Kidney glomerular epithelial cell (primary cell): ENCODE measurements around the gene SPRR2F.

ENCODE experiments used
- DNase-seq: peaks from one replicate; lab custom pipeline; 2025; lab: John Stamatoyannopoulos, UW

SPRR2F gene

DNA sequence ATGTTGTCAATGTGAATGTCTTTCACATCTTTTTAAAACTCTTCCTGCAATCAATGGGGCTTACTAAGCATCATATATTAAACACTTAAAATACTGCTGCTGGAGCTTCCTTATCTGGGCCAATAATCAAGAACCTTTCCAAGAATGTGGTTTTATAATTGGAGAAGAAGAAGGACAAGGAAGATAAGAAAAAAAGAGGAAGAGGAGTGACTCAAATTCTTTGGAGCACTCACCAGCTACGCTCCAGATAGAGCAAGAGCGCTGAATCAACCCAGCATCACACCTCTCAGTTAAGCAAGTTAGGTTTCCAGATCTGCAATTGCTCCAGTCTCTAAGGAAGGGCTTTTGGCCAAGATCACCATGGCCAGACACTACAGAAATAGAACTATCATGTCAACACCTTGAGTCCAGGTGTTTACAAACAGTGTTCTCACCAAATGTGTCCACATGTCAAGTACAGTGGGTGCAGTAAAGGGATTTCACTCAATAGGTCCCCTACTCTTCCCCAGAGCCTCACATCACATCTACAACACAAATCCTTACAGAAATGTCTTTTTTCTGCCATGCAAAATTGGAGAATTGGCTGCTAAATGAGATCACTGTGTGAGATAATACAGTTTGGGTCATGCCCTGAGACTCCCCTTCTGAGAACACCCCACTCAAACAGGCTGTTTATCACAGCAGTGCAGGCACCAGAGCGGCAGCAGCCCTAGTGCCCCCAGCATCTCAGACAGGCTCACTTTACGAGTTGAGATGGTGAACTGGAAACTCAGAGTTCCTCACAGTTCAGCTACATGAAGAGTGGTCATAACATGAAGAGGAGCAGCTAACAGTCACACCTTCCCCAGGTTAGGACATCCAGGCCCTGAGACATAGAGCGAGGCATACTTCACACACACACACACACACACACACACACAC lies 40.2 kb downstream of the SPRR2F start:
- no peak for DNase-seq

DNA sequence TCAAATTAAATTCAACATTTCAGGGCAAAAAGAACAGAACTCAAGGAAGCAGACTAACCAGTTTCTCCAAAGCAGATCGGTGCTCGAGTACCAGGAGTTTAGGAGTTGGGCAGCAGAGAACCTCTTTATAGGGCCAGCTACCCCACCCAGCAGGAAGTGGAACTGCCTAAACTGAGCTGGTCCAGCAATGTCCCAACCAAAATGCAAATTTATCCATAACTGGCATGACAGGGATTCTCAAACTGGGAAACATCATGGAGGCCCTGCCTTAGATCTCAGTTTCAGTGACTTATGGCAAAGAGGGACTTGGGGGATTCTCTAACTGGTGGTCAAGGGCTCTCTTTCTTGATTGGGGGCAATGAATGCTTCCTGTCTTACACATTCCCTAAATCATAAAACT lies 41.8 kb downstream of the SPRR2F start, which contains the start of gene SPRR2B:
Gene SPRR2B, minus strand, starts transcription at position 101 of the 400 bp plus-strand sequence. CDS start 772 bp downstream, outside the sequence.
- DNase-seq, result no peak

GRCh38 chr1:153070243-153070642 lies 43.1 kb downstream of the SPRR2F start:
- DNase-seq, result no peak
